HEK293 (cell line): ENCODE measurements around the gene TMEM256.

ENCODE experiments used
- CTCF ChIA-PET: fragments of 350-600 bp; formaldehyde crosslinking; extraction: SDS; loops from one replicate; lab custom pipeline; 2021; ENCODE audit warnings: antibody characterized with exemption; lab: Yijun Ruan, JAX
- POLR2A ChIA-PET: fragments of 300-600 bp; formaldehyde crosslinking; extraction: SDS; loops from one replicate; lab custom pipeline; 2020; ENCODE audit warnings: antibody characterized with exemption, inconsistent platforms; lab: Yijun Ruan, JAX
- H3K27ac ChIP-seq: fragments of 200-500 bp; sonication (Bioruptor generic); 2 replicates; pipeline ENCODE4 v1.5.1; 2014; ENCODE audit warnings: low read depth, low read length, control low read depth, inconsistent platforms; ENCODE audit errors: extremely low read depth
- H3K36me3 ChIP-seq, 2 experiments: fragments of 200-500 bp in 1 of 2; sonication (Bioruptor generic) in 1 of 2; 1 replicate in 1 of 2; 2 replicates in 1 of 2; pipeline ENCODE4 v1.5.1; 2014 to 2017; ENCODE audit warnings: inconsistent platforms in 2 of 2, low read length in 2 of 2; ENCODE audit not compliant: control insufficient read depth in 2 of 2, insufficient read depth in 1 of 2
- H3K4me1 ChIP-seq: fragments of 200-500 bp; sonication (Bioruptor generic); 2 replicates; pipeline ENCODE4 v1.5.1; 2014; ENCODE audit warnings: mild to moderate bottlenecking, low read length, inconsistent platforms; ENCODE audit not compliant: control insufficient read depth, insufficient read depth
- H3K4me3 ChIP-seq: 2 replicates; pipeline ENCODE4 v1.5.1; 2011; ENCODE audit warnings: low read depth, mild to moderate bottlenecking, control low read depth, low read length, moderate library complexity
- H3K9me3 ChIP-seq: fragments of 200-500 bp; sonication (Bioruptor generic); 2 replicates; pipeline ENCODE4 v1.5.1; 2014; ENCODE audit warnings: low read depth, low read length, inconsistent platforms; ENCODE audit not compliant: control insufficient read depth, insufficient read depth
- HOXC10 ChIP-seq: sonication (generic); formaldehyde crosslinking; IDR thresholded peaks from 2 replicates; pipeline ENCODE4 v1.8.1; 2023; ENCODE audit warnings: mild to moderate bottlenecking, missing genetic modification reagents
- KLF1 ChIP-seq: fragments of 450-650 bp; formaldehyde crosslinking; IDR thresholded peaks from 2 replicates; pipeline ENCODE4 v1.5.1; 2016; ENCODE audit warnings: missing biosample characterization, missing genetic modification characterization
- KLF7 ChIP-seq: fragments of 450-650 bp; formaldehyde crosslinking; IDR thresholded peaks from 2 replicates; pipeline ENCODE4 v1.5.1; 2016; ENCODE audit warnings: missing biosample characterization, missing genetic modification characterization, borderline replicate concordance
- SP2 ChIP-seq: fragments of 450-650 bp; formaldehyde crosslinking; IDR thresholded peaks from 2 replicates; pipeline ENCODE4 v1.5.1; 2016; ENCODE audit warnings: missing biosample characterization, missing genetic modification characterization
- WT1 ChIP-seq: fragments of 450-650 bp; formaldehyde crosslinking; IDR thresholded peaks from 2 replicates; pipeline ENCODE4 v1.5.1; 2016; ENCODE audit warnings: missing biosample characterization, missing genetic modification characterization
- ZBTB20 ChIP-seq: fragments of 450-650 bp; formaldehyde crosslinking; IDR thresholded peaks from 2 replicates; pipeline ENCODE4 v1.5.1; 2016; ENCODE audit warnings: missing biosample characterization, missing genetic modification characterization
- ZBTB7A ChIP-seq: fragments of 450-650 bp; formaldehyde crosslinking; IDR thresholded peaks from 2 replicates; pipeline ENCODE4 v1.5.1; 2016; ENCODE audit warnings: low read depth, missing biosample characterization, missing genetic modification characterization
- ZBTB8A ChIP-seq: fragments of 450-650 bp; formaldehyde crosslinking; IDR thresholded peaks from 2 replicates; pipeline ENCODE4 v1.5.1; 2016; ENCODE audit warnings: missing biosample characterization, missing genetic modification characterization
- ZEB2 ChIP-seq: fragments of 450-650 bp; formaldehyde crosslinking; IDR thresholded peaks from 2 replicates; pipeline ENCODE4 v1.5.1; 2016; ENCODE audit warnings: missing biosample characterization, missing genetic modification characterization
- ZNF132 ChIP-seq: fragments of 450-650 bp; formaldehyde crosslinking; IDR thresholded peaks from 2 replicates; pipeline ENCODE4 v1.5.1; 2017; ENCODE audit warnings: missing biosample characterization, missing genetic modification characterization, borderline replicate concordance
- ZNF138 ChIP-seq: fragments of 450-650 bp; formaldehyde crosslinking; IDR thresholded peaks from 2 replicates; pipeline ENCODE4 v1.5.1; 2016; ENCODE audit warnings: missing biosample characterization, missing genetic modification characterization, borderline replicate concordance
- ZNF146 ChIP-seq: fragments of 450-650 bp; formaldehyde crosslinking; IDR thresholded peaks from 2 replicates; pipeline ENCODE4 v1.5.1; 2016; ENCODE audit warnings: missing biosample characterization, missing genetic modification characterization
- ZNF214 ChIP-seq: fragments of 450-650 bp; formaldehyde crosslinking; IDR thresholded peaks from 2 replicates; pipeline ENCODE4 v1.5.1; 2017; ENCODE audit warnings: missing biosample characterization, mild to moderate bottlenecking, missing genetic modification characterization, borderline replicate concordance
- ZNF239 ChIP-seq: fragments of 450-650 bp; formaldehyde crosslinking; IDR thresholded peaks from 2 replicates; pipeline ENCODE4 v1.5.1; 2016; ENCODE audit warnings: missing biosample characterization, missing genetic modification characterization
- ZNF248 ChIP-seq: fragments of 450-650 bp; formaldehyde crosslinking; IDR thresholded peaks from 2 replicates; pipeline ENCODE4 v1.5.1; 2017; ENCODE audit warnings: missing biosample characterization, missing genetic modification characterization
- ZNF302 ChIP-seq: fragments of 450-650 bp; formaldehyde crosslinking; IDR thresholded peaks from 2 replicates; pipeline ENCODE4 v1.5.1; 2016; ENCODE audit warnings: missing biosample characterization, missing genetic modification characterization, low read depth
- ZNF324 ChIP-seq: fragments of 450-650 bp; formaldehyde crosslinking; IDR thresholded peaks from 2 replicates; pipeline ENCODE4 v1.5.1; 2016; ENCODE audit warnings: missing biosample characterization, missing genetic modification characterization
- ZNF366 ChIP-seq: fragments of 450-650 bp; formaldehyde crosslinking; conservative IDR thresholded peaks from 2 replicates; pipeline ENCODE4 v1.5.1; 2016; ENCODE audit warnings: missing biosample characterization, missing genetic modification characterization
- ZNF510 ChIP-seq: fragments of 450-650 bp; formaldehyde crosslinking; IDR thresholded peaks from 2 replicates; pipeline ENCODE4 v1.5.1; 2018; ENCODE audit warnings: mild to moderate bottlenecking, missing genetic modification characterization, missing biosample characterization; ENCODE audit not compliant: insufficient replicate concordance
- ZNF549 ChIP-seq: fragments of 450-650 bp; IDR thresholded peaks from 2 replicates; pipeline ENCODE4 v1.5.1; 2018; ENCODE audit warnings: missing biosample characterization, missing genetic modification characterization, mild to moderate bottlenecking, inconsistent platforms, moderate library complexity
- ZNF600 ChIP-seq: fragments of 450-650 bp; formaldehyde crosslinking; IDR thresholded peaks from 2 replicates; pipeline ENCODE4 v1.5.1; 2016; ENCODE audit warnings: missing biosample characterization, missing genetic modification characterization
- ZNF645 ChIP-seq: fragments of 450-650 bp; formaldehyde crosslinking; IDR thresholded peaks from 2 replicates; pipeline ENCODE4; 2016; ENCODE audit warnings: missing biosample characterization, missing genetic modification characterization
- ZNF792 ChIP-seq: fragments of 450-650 bp; formaldehyde crosslinking; IDR thresholded peaks from 2 replicates; pipeline ENCODE4 v1.5.1; 2016; ENCODE audit warnings: missing biosample characterization, missing genetic modification characterization
- ZNF837 ChIP-seq: fragments of 450-650 bp; formaldehyde crosslinking; IDR thresholded peaks from 2 replicates; pipeline ENCODE4 v1.5.1; 2016; ENCODE audit warnings: missing biosample characterization, missing genetic modification characterization
- TF ChIP-seq, protein P1 (sequence below): fragments of 450-650 bp; formaldehyde crosslinking; IDR thresholded peaks from 2 replicates; pipeline ENCODE4 v1.5.1; 2016; ENCODE audit warnings: missing biosample characterization, missing genetic modification characterization
- TF ChIP-seq, protein P2 (sequence below): fragments of 450-650 bp; IDR thresholded peaks from 2 replicates; pipeline ENCODE4 v1.5.1; 2018; ENCODE audit warnings: missing biosample characterization, missing genetic modification characterization
- TF ChIP-seq, protein P3 (sequence below): fragments of 450-650 bp; formaldehyde crosslinking; IDR thresholded peaks from 2 replicates; pipeline ENCODE4 v1.5.1; 2016; ENCODE audit warnings: missing biosample characterization, missing genetic modification characterization

The TMEM256 gene

DNA sequence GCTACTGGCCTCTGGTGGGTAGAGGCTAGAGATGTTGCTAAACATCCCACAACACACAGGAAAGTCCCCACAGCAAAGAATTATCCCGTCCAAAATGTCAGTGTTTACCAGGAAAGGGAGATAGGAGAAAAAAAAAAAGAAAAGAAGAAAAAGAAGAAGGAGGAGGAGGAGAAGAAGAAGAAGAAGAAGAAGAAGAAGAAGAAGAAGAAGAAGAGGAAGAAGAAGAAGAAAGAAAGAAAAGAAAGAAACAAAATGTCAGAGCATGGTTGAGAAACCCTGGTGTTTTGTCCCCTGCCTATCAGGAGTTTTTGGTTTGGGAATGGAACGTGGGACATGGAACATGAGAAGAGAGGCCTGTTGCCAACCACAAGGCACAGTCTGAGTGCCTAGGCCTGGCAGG is 46.5 kb downstream of the TMEM256 start:
- POLR2A ChIA-PET, result interaction anchor here (0.6 to 3.4 kb wide), 2 partner anchors 47 to 313 kb away, joined by 4 to 29 read pairs; partner anchors contain the start of gene TMEM256
- CTCF ChIA-PET, result interaction anchor here (1.7 to 4.3 kb wide), 8 partner anchors 9 to 202 kb away, joined by 3 to 87 read pairs (median 17); partner anchors contain the start of genes SENP3, TMEM102, TMEM256 and TNFSF13
- Histone ChIP-seq H3K4me1 (peaks cover under 1% of the 10 kb centered on the region; the same call in 1 of the 2 replicates), H3K4me3 (no peak overlapping the region), H3K9me3 (no peaks in the 10 kb centered on the region), H3K36me3 (no peaks in the 10 kb centered on the region), H3K27ac (no peak overlapping the region)
- TF ChIP-seq ZNF302 (tag by site-specific recombination) (no peak), HOXC10 (CRISPR knock-in tag) (no peak), KLF7 (no peak), ZNF837 (no peak), ZNF146 (tag by site-specific recombination) (no peak), SP2 (no peak), ZBTB8A (tag by site-specific recombination) (no peak), ZNF138 (tag by site-specific recombination) (no peak), KLF1 (tag by site-specific recombination) (no peak), ZNF366 (tag by site-specific recombination) (peak; percentile 39; the same call in 1 of the 2 replicates), WT1 (tag by site-specific recombination) (no peak), ZEB2 (tag by site-specific recombination) (no peak), ZNF214 (tag by site-specific recombination) (no peak), ZNF549 (tag by site-specific recombination) (no peak), ZNF239 (tag by site-specific recombination) (no peak), ZNF792 (tag by site-specific recombination) (no peak), ZNF510 (tag by site-specific recombination) (no peak), ZBTB20 (no peak), ZNF645 (tag by site-specific recombination) (no peak), ZBTB7A (no peak), ZNF600 (tag by site-specific recombination) (0 out of 2 replicates have a peak, but pooled peaks have one; percentile 17), ZNF132 (no peak), ZNF248 (tag by site-specific recombination) (no peak), ZNF324 (tag by site-specific recombination) (no peak)
- TF ChIP-seq, protein P1, sequence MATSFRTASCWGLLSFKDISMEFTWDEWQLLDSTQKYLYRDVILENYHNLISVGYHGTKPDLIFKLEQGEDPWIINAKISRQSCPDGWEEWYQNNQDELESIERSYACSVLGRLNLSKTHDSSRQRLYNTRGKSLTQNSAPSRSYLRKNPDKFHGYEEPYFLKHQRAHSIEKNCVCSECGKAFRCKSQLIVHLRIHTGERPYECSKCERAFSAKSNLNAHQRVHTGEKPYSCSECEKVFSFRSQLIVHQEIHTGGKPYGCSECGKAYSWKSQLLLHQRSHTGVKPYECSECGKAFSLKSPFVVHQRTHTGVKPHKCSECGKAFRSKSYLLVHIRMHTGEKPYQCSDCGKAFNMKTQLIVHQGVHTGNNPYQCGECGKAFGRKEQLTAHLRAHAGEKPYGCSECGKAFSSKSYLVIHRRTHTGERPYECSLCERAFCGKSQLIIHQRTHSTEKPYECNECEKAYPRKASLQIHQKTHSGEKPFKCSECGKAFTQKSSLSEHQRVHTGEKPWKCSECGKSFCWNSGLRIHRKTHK (tag by site-specific recombination), result no peak
- TF ChIP-seq, protein P2, sequence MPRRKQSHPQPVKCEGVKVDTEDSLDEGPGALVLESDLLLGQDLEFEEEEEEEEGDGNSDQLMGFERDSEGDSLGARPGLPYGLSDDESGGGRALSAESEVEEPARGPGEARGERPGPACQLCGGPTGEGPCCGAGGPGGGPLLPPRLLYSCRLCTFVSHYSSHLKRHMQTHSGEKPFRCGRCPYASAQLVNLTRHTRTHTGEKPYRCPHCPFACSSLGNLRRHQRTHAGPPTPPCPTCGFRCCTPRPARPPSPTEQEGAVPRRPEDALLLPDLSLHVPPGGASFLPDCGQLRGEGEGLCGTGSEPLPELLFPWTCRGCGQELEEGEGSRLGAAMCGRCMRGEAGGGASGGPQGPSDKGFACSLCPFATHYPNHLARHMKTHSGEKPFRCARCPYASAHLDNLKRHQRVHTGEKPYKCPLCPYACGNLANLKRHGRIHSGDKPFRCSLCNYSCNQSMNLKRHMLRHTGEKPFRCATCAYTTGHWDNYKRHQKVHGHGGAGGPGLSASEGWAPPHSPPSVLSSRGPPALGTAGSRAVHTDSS (tag by site-specific recombination), result peak; percentile 90
- TF ChIP-seq, protein P3, sequence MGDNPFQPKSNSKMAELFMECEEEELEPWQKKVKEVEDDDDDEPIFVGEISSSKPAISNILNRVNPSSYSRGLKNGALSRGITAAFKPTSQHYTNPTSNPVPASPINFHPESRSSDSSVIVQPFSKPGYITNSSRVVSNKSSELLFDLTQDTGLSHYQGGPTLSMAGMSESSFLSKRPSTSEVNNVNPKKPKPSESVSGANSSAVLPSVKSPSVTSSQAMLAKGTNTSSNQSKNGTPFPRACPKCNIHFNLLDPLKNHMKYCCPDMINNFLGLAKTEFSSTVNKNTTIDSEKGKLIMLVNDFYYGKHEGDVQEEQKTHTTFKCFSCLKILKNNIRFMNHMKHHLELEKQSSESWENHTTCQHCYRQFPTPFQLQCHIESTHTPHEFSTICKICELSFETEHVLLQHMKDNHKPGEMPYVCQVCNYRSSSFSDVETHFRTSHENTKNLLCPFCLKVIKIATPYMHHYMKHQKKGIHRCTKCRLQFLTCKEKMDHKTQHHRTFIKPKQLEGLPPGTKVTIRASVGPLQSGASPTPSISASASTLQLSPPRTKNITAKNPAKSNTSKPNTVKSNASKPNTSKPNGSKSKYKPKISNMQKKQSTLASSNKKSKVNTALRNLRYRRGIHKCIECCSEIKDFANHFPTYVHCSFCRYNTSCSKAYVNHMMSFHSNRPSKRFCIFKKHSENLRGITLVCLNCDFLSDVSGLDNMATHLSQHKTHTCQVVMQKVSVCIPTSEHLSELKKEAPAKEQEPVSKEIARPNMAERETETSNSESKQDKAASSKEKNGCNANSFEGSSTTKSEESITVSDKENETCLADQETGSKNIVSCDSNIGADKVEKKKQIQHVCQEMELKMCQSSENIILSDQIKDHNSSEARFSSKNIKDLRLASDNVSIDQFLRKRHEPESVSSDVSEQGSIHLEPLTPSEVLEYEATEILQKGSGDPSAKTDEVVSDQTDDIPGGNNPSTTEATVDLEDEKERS (tag by site-specific recombination), result no peak
